Neural cell (in vitro differentiated cells): ENCODE measurements around the gene CCDC88C.

ENCODE experiments used
- EP300 ChIP-seq: fragments of 450-650 bp; conservative IDR thresholded peaks from 2 replicates; pipeline ENCODE4 v1.6.1; 2014; ENCODE audit warnings: antibody characterized with exemption, mild to moderate bottlenecking, moderate library complexity; ENCODE audit not compliant: poor library complexity, severe bottlenecking
- TF ChIP-seq, protein P1 (sequence below): fragments of 450-650 bp; IDR thresholded peaks from 2 replicates; pipeline ENCODE4 v1.5.1; 2014; ENCODE audit warnings: antibody characterized with exemption, mild to moderate bottlenecking, moderate library complexity; ENCODE audit not compliant: poor library complexity, severe bottlenecking
- TF ChIP-seq, protein P2 (sequence below): IDR thresholded peaks from 2 replicates; pipeline ENCODE4 v1.6.1; 2012; ENCODE audit warnings: borderline replicate concordance

DNA sequence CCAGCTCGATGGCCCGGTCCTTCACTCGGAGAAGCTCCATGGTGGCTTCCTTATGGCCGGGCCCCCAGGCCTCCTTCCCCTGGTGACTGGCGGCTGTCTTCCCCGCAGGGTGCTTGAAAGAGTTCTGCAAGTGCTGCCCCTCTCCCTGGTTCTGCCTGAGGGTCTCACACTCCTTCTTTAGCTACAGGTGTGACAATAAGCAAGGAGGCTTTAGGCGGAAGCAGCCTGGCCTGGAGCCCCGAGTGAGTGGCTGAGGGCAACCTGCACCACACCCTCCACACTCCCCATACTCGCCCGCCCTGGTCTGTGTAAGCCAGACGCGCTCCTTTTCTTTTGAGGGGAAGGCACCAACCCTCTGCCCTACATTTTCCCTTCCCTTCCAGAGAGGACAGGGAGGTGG, 110.6 kb downstream of the CCDC88C start:
- TF ChIP-seq, protein P1, sequence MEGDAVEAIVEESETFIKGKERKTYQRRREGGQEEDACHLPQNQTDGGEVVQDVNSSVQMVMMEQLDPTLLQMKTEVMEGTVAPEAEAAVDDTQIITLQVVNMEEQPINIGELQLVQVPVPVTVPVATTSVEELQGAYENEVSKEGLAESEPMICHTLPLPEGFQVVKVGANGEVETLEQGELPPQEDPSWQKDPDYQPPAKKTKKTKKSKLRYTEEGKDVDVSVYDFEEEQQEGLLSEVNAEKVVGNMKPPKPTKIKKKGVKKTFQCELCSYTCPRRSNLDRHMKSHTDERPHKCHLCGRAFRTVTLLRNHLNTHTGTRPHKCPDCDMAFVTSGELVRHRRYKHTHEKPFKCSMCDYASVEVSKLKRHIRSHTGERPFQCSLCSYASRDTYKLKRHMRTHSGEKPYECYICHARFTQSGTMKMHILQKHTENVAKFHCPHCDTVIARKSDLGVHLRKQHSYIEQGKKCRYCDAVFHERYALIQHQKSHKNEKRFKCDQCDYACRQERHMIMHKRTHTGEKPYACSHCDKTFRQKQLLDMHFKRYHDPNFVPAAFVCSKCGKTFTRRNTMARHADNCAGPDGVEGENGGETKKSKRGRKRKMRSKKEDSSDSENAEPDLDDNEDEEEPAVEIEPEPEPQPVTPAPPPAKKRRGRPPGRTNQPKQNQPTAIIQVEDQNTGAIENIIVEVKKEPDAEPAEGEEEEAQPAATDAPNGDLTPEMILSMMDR, result no peak
- no peak for TF ChIP-seq EP300
- TF ChIP-seq, protein P2, sequence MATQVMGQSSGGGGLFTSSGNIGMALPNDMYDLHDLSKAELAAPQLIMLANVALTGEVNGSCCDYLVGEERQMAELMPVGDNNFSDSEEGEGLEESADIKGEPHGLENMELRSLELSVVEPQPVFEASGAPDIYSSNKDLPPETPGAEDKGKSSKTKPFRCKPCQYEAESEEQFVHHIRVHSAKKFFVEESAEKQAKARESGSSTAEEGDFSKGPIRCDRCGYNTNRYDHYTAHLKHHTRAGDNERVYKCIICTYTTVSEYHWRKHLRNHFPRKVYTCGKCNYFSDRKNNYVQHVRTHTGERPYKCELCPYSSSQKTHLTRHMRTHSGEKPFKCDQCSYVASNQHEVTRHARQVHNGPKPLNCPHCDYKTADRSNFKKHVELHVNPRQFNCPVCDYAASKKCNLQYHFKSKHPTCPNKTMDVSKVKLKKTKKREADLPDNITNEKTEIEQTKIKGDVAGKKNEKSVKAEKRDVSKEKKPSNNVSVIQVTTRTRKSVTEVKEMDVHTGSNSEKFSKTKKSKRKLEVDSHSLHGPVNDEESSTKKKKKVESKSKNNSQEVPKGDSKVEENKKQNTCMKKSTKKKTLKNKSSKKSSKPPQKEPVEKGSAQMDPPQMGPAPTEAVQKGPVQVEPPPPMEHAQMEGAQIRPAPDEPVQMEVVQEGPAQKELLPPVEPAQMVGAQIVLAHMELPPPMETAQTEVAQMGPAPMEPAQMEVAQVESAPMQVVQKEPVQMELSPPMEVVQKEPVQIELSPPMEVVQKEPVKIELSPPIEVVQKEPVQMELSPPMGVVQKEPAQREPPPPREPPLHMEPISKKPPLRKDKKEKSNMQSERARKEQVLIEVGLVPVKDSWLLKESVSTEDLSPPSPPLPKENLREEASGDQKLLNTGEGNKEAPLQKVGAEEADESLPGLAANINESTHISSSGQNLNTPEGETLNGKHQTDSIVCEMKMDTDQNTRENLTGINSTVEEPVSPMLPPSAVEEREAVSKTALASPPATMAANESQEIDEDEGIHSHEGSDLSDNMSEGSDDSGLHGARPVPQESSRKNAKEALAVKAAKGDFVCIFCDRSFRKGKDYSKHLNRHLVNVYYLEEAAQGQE, result no peak
